WTC11 (cell line): ENCODE data around the gene CDH18. TPM values are rescaled to one million over a fixed set of nuclear protein-coding genes. Genes with fewer than 3 reads are reported as not detected.

ENCODE experiments used
- ATAC-seq: fragments of 200-7000 bp; cut with Tn5 transposase; 2 replicates; pipeline ENCODE4 v1.10.0; 2021; ENCODE audit warnings: mild to moderate bottlenecking, moderate library complexity
- CTCF ChIA-PET: fragments of 300-600 bp; sonication (Branson Sonifier 250); formaldehyde crosslinking; loops from one replicate; lab custom pipeline; 2021; ENCODE audit warnings: antibody characterized with exemption; lab: Charles Lee
- POLR2A ChIA-PET: fragments of 350-600 bp; sonication (Branson Sonifier 250); formaldehyde crosslinking; loops from one replicate; lab custom pipeline; 2021; ENCODE audit warnings: antibody characterized with exemption; lab: Charles Lee
- DNase-seq: peaks from one replicate; pipeline ENCODE4 v3.0.0; 2021; ENCODE audit warnings: low spot score
- H3K27ac Mint-ChIP-seq: 2 replicates; pipeline ENCODE4 v1.8.0; 2021; ENCODE audit warnings: mixed read lengths
- H3K27me3 Mint-ChIP-seq: 2 replicates; pipeline ENCODE4 v1.8.0; 2021; ENCODE audit warnings: low read depth, mild to moderate bottlenecking, moderate library complexity, mixed read lengths
- H3K36me3 Mint-ChIP-seq: 2 replicates; pipeline ENCODE4 v1.8.0; 2021; ENCODE audit warnings: mixed read lengths
- H3K4me1 Mint-ChIP-seq: 2 replicates; pipeline ENCODE4 v1.8.0; 2022; ENCODE audit warnings: mixed read lengths
- H3K4me3 Mint-ChIP-seq: 2 replicates; pipeline ENCODE4 v1.8.0; 2021; ENCODE audit warnings: mild to moderate bottlenecking, moderate library complexity, mixed read lengths
- H3K9me3 Mint-ChIP-seq: 2 replicates; pipeline ENCODE4 v1.8.0; 2021; ENCODE audit warnings: mixed read lengths
- CBFB ChIP-seq: sonication (generic); formaldehyde crosslinking; IDR thresholded peaks from 2 replicates; pipeline ENCODE4 v1.8.1; 2022; ENCODE audit warnings: mild to moderate bottlenecking, low read depth, missing genetic modification reagents
- EMX1 ChIP-seq: fragments of 250-450 bp; sonication (Bioruptor Pico); IDR thresholded peaks from 2 replicates; pipeline ENCODE4 v1.8.0; 2021; ENCODE audit warnings: mild to moderate bottlenecking
- GABPB1 ChIP-seq: sonication (generic); formaldehyde crosslinking; IDR thresholded peaks from 2 replicates; pipeline ENCODE4 v1.8.1; 2023; ENCODE audit warnings: mild to moderate bottlenecking, missing genetic modification reagents
- IRF2 ChIP-seq: sonication (generic); formaldehyde crosslinking; IDR thresholded peaks from 2 replicates; pipeline ENCODE4 v1.8.0; 2022; ENCODE audit warnings: low read depth, missing genetic modification reagents, borderline replicate concordance
- NFE2L1 ChIP-seq: sonication (generic); formaldehyde crosslinking; IDR thresholded peaks from 2 replicates; pipeline ENCODE4 v1.8.1; 2023; ENCODE audit warnings: missing genetic modification reagents
- NR3C1 ChIP-seq: sonication (generic); formaldehyde crosslinking; conservative IDR thresholded peaks from 2 replicates; pipeline ENCODE4 v1.8.1; 2023; ENCODE audit warnings: low read depth, mild to moderate bottlenecking, missing genetic modification reagents
- PRRX2 ChIP-seq: fragments of 250-450 bp; sonication (Bioruptor Pico); IDR thresholded peaks from 2 replicates; pipeline ENCODE4 v1.8.0; 2021; ENCODE audit warnings: mild to moderate bottlenecking
- ZBTB21 ChIP-seq: sonication (generic); formaldehyde crosslinking; IDR thresholded peaks from 2 replicates; pipeline ENCODE4 v1.8.1; 2023; ENCODE audit warnings: mild to moderate bottlenecking, missing genetic modification reagents, borderline replicate concordance
- ZNF232 ChIP-seq: sonication (generic); formaldehyde crosslinking; IDR thresholded peaks from 2 replicates; pipeline ENCODE4 v1.8.0; 2022; ENCODE audit warnings: mild to moderate bottlenecking, missing genetic modification reagents
- ZNF416 ChIP-seq: fragments of 250-450 bp; sonication (Bioruptor Pico); IDR thresholded peaks from 2 replicates; pipeline ENCODE4 v1.9.0; 2021; ENCODE audit warnings: mild to moderate bottlenecking, inconsistent platforms
- total RNA-seq: library from RNA; stranded (reverse); gene quantifications from 3 replicates; pipeline ENCODE4 v1.2.3, GENCODE V29; 2021
- TF ChIP-seq, protein P1 (sequence below): sonication (generic); formaldehyde crosslinking; IDR thresholded peaks from 2 replicates; pipeline ENCODE4 v1.8.0; 2022; ENCODE audit warnings: mild to moderate bottlenecking, missing genetic modification reagents
- TF ChIP-seq, protein P2 (sequence below): sonication (generic); formaldehyde crosslinking; IDR thresholded peaks from 2 replicates; pipeline ENCODE4 v1.8.0; 2022; ENCODE audit warnings: missing genetic modification reagents
- TF ChIP-seq, protein P3 (sequence below): sonication (generic); formaldehyde crosslinking; IDR thresholded peaks from 2 replicates; pipeline ENCODE4 v1.8.0; 2022; ENCODE audit warnings: mild to moderate bottlenecking, missing genetic modification reagents
- TF ChIP-seq, protein P4 (sequence below): sonication (generic); formaldehyde crosslinking; IDR thresholded peaks from 2 replicates; pipeline ENCODE4 v1.8.1; 2023; ENCODE audit warnings: mild to moderate bottlenecking, missing genetic modification reagents
- TF ChIP-seq, protein P5 (sequence below): sonication (generic); formaldehyde crosslinking; IDR thresholded peaks from 2 replicates; pipeline ENCODE4 v1.8.1; 2022; ENCODE audit warnings: low read depth, missing genetic modification reagents, borderline replicate concordance
- TF ChIP-seq, protein P6 (sequence below): sonication (generic); formaldehyde crosslinking; IDR thresholded peaks from 2 replicates; pipeline ENCODE4 v1.8.1; 2023; ENCODE audit warnings: mild to moderate bottlenecking, missing genetic modification reagents, moderate library complexity

CDH18 gene
- total RNA-seq, 1 experiment from 2014 or later = 0.24 TPM

DNA sequence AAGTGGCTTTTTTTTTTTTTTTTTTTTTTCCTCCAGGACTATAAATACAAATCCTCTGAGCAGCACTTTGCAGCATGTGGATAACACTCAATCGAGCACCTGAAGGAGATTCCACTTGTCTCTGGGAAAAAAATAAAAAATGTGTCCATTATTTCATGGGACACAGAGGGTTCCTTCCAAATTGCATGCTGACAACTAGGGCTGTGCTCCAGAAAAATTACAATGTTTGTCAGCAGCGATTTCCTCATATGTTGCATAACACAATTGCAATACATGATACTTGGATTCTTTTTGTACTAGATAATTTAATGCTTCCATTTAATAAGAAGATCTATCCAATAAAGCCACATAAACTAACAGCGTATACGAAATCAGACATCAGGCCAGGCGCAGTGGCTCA, 84.4 kb downstream of the CDH18 start (continued):
- TF ChIP-seq, protein P1, sequence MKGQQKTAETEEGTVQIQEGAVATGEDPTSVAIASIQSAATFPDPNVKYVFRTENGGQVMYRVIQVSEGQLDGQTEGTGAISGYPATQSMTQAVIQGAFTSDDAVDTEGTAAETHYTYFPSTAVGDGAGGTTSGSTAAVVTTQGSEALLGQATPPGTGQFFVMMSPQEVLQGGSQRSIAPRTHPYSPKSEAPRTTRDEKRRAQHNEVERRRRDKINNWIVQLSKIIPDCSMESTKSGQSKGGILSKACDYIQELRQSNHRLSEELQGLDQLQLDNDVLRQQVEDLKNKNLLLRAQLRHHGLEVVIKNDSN (CRISPR knock-in tag) = no peak
- TF ChIP-seq, protein P2, sequence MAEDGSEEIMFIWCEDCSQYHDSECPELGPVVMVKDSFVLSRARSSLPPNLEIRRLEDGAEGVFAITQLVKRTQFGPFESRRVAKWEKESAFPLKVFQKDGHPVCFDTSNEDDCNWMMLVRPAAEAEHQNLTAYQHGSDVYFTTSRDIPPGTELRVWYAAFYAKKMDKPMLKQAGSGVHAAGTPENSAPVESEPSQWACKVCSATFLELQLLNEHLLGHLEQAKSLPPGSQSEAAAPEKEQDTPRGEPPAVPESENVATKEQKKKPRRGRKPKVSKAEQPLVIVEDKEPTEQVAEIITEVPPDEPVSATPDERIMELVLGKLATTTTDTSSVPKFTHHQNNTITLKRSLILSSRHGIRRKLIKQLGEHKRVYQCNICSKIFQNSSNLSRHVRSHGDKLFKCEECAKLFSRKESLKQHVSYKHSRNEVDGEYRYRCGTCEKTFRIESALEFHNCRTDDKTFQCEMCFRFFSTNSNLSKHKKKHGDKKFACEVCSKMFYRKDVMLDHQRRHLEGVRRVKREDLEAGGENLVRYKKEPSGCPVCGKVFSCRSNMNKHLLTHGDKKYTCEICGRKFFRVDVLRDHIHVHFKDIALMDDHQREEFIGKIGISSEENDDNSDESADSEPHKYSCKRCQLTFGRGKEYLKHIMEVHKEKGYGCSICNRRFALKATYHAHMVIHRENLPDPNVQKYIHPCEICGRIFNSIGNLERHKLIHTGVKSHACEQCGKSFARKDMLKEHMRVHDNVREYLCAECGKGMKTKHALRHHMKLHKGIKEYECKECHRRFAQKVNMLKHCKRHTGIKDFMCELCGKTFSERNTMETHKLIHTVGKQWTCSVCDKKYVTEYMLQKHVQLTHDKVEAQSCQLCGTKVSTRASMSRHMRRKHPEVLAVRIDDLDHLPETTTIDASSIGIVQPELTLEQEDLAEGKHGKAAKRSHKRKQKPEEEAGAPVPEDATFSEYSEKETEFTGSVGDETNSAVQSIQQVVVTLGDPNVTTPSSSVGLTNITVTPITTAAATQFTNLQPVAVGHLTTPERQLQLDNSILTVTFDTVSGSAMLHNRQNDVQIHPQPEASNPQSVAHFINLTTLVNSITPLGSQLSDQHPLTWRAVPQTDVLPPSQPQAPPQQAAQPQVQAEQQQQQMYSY (CRISPR knock-in tag) = no peak
- TF ChIP-seq, protein P3, sequence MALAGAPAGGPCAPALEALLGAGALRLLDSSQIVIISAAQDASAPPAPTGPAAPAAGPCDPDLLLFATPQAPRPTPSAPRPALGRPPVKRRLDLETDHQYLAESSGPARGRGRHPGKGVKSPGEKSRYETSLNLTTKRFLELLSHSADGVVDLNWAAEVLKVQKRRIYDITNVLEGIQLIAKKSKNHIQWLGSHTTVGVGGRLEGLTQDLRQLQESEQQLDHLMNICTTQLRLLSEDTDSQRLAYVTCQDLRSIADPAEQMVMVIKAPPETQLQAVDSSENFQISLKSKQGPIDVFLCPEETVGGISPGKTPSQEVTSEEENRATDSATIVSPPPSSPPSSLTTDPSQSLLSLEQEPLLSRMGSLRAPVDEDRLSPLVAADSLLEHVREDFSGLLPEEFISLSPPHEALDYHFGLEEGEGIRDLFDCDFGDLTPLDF (CRISPR knock-in tag) = no peak
- TF ChIP-seq, protein P4, sequence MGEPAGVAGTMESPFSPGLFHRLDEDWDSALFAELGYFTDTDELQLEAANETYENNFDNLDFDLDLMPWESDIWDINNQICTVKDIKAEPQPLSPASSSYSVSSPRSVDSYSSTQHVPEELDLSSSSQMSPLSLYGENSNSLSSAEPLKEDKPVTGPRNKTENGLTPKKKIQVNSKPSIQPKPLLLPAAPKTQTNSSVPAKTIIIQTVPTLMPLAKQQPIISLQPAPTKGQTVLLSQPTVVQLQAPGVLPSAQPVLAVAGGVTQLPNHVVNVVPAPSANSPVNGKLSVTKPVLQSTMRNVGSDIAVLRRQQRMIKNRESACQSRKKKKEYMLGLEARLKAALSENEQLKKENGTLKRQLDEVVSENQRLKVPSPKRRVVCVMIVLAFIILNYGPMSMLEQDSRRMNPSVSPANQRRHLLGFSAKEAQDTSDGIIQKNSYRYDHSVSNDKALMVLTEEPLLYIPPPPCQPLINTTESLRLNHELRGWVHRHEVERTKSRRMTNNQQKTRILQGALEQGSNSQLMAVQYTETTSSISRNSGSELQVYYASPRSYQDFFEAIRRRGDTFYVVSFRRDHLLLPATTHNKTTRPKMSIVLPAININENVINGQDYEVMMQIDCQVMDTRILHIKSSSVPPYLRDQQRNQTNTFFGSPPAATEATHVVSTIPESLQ (CRISPR knock-in tag) = no peak
- TF ChIP-seq ZBTB21 (no peak), GABPB1 (CRISPR knock-in tag) (no peak), ZNF416 (no peak), NFE2L1 (no peak), CBFB (CRISPR knock-in tag) (no peak), PRRX2 (no peak), ZNF232 (CRISPR knock-in tag) (no peak), NR3C1 (no peak), EMX1 (CRISPR knock-in tag) (no peak), IRF2 (CRISPR knock-in tag) (no peak)
- TF ChIP-seq, protein P5, sequence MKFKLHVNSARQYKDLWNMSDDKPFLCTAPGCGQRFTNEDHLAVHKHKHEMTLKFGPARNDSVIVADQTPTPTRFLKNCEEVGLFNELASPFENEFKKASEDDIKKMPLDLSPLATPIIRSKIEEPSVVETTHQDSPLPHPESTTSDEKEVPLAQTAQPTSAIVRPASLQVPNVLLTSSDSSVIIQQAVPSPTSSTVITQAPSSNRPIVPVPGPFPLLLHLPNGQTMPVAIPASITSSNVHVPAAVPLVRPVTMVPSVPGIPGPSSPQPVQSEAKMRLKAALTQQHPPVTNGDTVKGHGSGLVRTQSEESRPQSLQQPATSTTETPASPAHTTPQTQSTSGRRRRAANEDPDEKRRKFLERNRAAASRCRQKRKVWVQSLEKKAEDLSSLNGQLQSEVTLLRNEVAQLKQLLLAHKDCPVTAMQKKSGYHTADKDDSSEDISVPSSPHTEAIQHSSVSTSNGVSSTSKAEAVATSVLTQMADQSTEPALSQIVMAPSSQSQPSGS (CRISPR knock-in tag) = no peak
- TF ChIP-seq, protein P6, sequence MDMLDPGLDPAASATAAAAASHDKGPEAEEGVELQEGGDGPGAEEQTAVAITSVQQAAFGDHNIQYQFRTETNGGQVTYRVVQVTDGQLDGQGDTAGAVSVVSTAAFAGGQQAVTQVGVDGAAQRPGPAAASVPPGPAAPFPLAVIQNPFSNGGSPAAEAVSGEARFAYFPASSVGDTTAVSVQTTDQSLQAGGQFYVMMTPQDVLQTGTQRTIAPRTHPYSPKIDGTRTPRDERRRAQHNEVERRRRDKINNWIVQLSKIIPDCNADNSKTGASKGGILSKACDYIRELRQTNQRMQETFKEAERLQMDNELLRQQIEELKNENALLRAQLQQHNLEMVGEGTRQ (CRISPR knock-in tag) = no peak

DNA sequence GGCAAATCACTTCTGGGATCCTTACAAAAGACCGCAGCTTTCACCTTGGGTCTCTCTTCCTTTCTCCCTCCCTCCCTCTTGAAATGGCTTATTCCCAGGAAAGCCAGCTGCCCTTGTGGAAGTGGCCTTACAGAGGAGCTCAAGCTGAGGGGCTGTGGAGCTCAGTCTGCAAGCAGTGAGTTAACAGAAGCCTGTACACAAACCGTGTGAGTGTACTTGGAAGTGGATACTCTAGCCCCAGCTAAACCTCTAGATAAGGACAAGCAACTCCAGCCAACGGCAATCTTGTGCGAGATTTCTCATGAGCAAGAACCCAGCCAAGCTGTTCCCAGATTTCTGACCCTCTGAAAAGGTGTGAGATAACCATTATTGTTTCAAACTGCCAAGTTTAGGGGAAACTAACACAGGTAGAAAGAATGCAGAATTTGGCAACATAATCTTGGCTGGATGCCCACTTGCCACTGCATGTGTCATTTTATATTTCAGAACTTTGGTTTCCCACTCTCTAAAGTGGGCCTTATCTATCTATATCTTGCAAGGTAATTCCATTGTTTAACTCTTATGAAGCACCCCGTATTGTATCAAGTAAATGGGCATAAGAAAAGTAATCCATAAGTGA, 85.6 kb downstream of the CDH18 start:
- peaks cover 10% of the 10 kb centered on the region for H3K4me1 Mint-ChIP-seq
- DNase-seq (peak; percentile 18), ATAC-seq (peak; percentile 84)
- TF ChIP-seq GABPB1 (CRISPR knock-in tag) = no peak
- H3K4me3 Mint-ChIP-seq = no peak overlapping the region
- no peaks in the 10 kb centered on the region for H3K36me3 Mint-ChIP-seq
- POLR2A ChIA-PET = interaction anchor here (0.6 kb wide), 1 partner anchor 62 kb away, joined by 3 read pairs; no protein-coding TSS in a partner anchor
- H3K27me3 Mint-ChIP-seq = no peaks in the 10 kb centered on the region
- no peaks in the 10 kb centered on the region for H3K9me3 Mint-ChIP-seq
- H3K27ac Mint-ChIP-seq = peak overlapping the region; percentile 85
- CTCF ChIA-PET = no interaction called here
